Cardiac fibroblast (primary cell): ENCODE measurements around the gene REPIN1.

Experiments
- DNase-seq, 2 donors: peaks; one replicate each; pipeline versions ENCODE4 v3.0.0 to v3.0.0-alpha.2; 2010; ENCODE audit warnings: low read depth in 2 of 2
- H3K4me3 ChIP-seq, 2 donors: replicated peaks in 1 of 2; 1 replicate in 1 of 2; 2 replicates in 1 of 2; pipeline ENCODE4 v1.5.1; 2011; ENCODE audit warnings: low read depth in 2 of 2, low read length in 2 of 2, mild to moderate bottlenecking in 2 of 2, moderate library complexity in 1 of 2
- CTCF ChIP-seq: IDR thresholded peaks from one replicate; pipeline ENCODE4 v1.5.1; 2011; ENCODE audit warnings: low read depth, mild to moderate bottlenecking, low read length, inconsistent platforms

REPIN1 gene

GRCh38 chr7:150421831-150422230 lies 53.2 kb downstream of the REPIN1 start:
- DNase-seq: no peak

More at GRCh38 chr7:150421831-150422230, 53.2 kb downstream of the REPIN1 start:
- no peak for TF ChIP-seq CTCF
- no peak overlapping the region for H3K4me3 ChIP-seq
